ENCODE results near the gene SLC1A3. TPM values are rescaled to one million over a fixed set of nuclear protein-coding genes. Genes with fewer than 3 reads are reported as not detected.

Gene SLC1A3
- total RNA-seq, 1 experiment from 2014 or later, result 8.5 TPM

- DNase-seq (ENCODE audit: extremely low read depth, low read depth), result no peak
Observed at GRCh38 chr5:36706662-36707061, 100.3 kb downstream of the SLC1A3 start.

GRCh38 chr5:36708996-36709395 is 102.6 kb downstream of the SLC1A3 start:
- DNase-seq (ENCODE audit: extremely low read depth, low read depth), result no peak

GRCh38 chr5:36710039-36710438 is 103.6 kb downstream of the SLC1A3 start:
- no peak for DNase-seq (ENCODE audit: extremely low read depth, low read depth)

- no peak for DNase-seq (ENCODE audit: extremely low read depth, low read depth)
Observed at GRCh38 chr5:36712706-36713105, 106.3 kb downstream of the SLC1A3 start.

- DNase-seq (ENCODE audit: extremely low read depth, low read depth), result no peak
Observed at GRCh38 chr5:36713541-36713940, 107.1 kb downstream of the SLC1A3 start.

GRCh38 chr5:36717131-36717695 is 110.8 kb downstream of the SLC1A3 start:
- no peak for DNase-seq (ENCODE audit: extremely low read depth, low read depth)

- no peak for DNase-seq (ENCODE audit: extremely low read depth, low read depth)
Observed at GRCh38 chr5:36719282-36719681, 112.9 kb downstream of the SLC1A3 start.

- no peak for DNase-seq (ENCODE audit: extremely low read depth, low read depth)
Observed at GRCh38 chr5:36720688-36721087, 114.3 kb downstream of the SLC1A3 start.

GRCh38 chr5:36721664-36722235 is 115.3 kb downstream of the SLC1A3 start:
- no peak for DNase-seq (ENCODE audit: extremely low read depth, low read depth)

- DNase-seq (ENCODE audit: extremely low read depth, low read depth), result no peak
Observed at GRCh38 chr5:36722900-36723299, 116.5 kb downstream of the SLC1A3 start.

GRCh38 chr5:36723912-36724311 is 117.5 kb downstream of the SLC1A3 start:
- DNase-seq (ENCODE audit: extremely low read depth, low read depth), result no peak

GRCh38 chr5:36724467-36725332 is 118.3 kb downstream of the SLC1A3 start:
- DNase-seq (ENCODE audit: extremely low read depth, low read depth), result no peak

GRCh38 chr5:36726317-36726716 is 119.9 kb downstream of the SLC1A3 start:
- DNase-seq (ENCODE audit: extremely low read depth, low read depth), result no peak

GRCh38 chr5:36726767-36727166 is 120.4 kb downstream of the SLC1A3 start:
- DNase-seq (ENCODE audit: extremely low read depth, low read depth), result no peak

- peak; percentile 74 for DNase-seq (ENCODE audit: extremely low read depth, low read depth)
Observed at GRCh38 chr5:36728697-36729543, 122.5 kb downstream of the SLC1A3 start.

- DNase-seq (ENCODE audit: extremely low read depth, low read depth), result no peak
Observed at GRCh38 chr5:36730537-36731216, 124.3 kb downstream of the SLC1A3 start.

- DNase-seq (ENCODE audit: extremely low read depth, low read depth), result no peak
Observed at GRCh38 chr5:36733183-36733582, 126.8 kb downstream of the SLC1A3 start.

GRCh38 chr5:36734422-36734821 is 128.0 kb downstream of the SLC1A3 start:
- DNase-seq (ENCODE audit: extremely low read depth, low read depth), result peak; percentile 28

- no peak for DNase-seq (ENCODE audit: extremely low read depth, low read depth)
Observed at GRCh38 chr5:36735891-36736290, 129.5 kb downstream of the SLC1A3 start.
